CD4-positive, alpha-beta T cell treated with Interleukin-6 at 100 ng/mL for 8 hours (primary cell): Measurements from ENCODE around the gene SLC26A1.

ENCODE experiments used
- DNase-seq: peaks from one replicate; pipeline ENCODE4 v3.0.0-alpha.2; 2020; ENCODE audit warnings: mixed read lengths, low spot score

Gene SLC26A1

DNA sequence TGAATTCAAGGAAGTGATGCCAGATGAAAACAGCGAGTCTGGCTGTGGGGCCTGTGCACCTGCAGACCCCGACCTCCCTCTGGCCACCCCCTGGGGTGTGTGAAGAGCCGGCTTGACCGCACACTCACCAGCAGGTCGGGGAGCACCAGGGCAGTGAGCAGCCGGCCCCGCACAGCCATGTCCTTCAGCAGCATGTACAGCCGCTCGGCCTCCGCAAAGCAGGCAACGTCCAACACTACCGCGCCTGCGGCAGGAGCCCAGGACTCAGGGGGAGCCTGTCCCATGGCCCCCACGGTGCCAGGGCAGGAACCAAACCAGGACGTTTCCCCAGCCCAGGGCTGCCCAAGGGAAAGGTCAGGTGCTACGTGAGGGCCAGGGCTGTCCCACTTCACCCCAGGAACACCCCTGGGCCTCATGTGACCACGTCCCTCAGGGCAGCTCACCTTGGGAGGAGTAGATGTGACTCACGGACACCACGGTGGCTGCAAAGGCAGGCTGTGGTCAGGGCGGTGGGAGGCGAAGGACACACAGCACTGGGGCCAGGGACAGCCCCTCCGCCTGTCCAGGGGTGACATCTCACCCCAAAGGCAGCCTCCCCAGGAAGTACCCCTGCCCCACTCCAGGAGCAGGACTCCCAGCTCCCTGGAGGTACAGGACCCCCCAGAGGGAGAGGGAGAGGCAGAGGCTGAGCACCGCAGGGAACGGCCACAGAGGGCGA lies 28.0 kb downstream of the SLC26A1 start:
- no peak for DNase-seq

DNA sequence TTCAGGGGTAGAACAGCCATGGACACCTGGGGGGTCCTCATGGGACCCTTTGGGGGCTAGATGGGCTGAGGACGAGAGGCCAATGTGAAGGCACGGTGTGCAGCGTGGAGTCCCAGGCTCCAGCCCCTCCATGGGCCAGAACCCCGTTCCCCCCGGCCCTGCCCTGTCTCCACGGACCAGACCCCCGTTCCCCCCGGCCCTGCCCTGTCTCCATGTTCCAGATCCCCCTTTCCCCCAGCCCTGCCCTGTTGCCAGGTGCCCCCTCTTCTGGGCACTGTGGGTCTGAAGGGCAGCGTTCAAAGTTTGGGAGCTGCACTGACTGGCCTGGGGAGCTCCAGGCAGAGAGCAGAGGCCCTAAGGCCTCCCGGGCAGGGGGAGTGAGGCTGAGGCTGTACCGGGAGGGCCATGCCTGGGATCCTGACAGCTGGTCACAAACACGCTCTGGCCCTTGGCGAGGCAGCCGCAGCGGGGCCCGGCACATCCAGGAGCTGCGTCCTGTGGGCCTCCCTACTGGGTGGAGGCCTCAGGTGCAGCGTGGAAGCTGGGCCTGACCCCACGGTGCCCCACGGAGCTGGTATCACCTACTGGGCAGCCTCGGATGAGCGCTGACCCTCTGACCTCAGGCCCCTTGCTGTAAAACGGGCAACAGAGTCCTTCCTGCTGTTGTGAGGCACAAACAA lies 28.7 kb downstream of the SLC26A1 start:
- no peak for DNase-seq

- no peak for DNase-seq
Measured at GRCh38 chr4:963276-964225, 29.7 kb downstream of the SLC26A1 start.

DNA sequence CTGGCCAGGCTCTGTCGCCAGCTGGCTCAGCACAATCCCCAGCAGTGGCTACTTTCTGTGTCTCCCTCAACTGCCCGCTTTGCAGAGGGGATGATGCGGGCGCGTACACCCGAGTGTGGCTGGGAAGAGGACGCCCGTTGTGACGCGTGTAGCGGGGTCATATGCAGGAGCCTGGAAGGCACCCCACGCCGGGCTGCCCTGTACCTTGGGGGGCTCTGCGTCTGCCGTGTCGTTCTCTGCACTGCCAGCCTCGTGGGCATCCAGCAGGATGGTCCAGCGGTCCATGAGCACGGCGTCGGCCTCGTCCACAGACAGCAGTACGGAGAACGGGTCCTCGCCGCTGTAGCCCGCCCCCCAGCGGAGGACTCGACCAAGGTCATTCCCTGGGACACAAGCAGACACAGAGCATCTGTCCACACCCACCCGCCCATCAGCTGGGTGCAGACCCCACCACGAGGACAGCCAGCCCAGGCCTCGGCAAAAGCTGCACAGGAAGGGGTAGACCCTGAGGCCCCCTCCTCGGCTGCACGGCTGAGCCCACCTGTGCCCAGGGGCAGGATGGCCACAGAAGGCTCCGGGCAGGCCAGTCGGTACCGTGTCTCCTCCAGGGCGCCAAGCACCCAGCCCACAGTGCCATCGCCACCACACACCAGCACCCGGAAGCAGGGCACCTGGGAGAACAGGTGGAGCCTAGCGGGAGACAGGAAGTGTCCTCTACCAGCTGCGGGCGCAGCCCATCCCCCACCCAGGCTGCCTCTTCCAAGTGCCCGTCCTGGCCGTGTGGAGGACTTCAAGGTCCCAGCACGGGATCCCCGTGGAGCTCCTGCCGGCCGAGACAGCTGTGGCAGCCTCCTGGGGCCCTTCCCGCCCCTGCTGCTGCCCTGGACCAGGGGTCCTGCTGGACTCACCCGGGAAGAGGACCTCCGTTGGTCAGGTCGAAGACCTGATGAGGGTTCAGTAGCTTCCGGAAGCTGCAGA lies 30.7 kb downstream of the SLC26A1 start:
- no peak for DNase-seq

- DNase-seq, result no peak
Measured at GRCh38 chr4:961351-962230, 31.6 kb downstream of the SLC26A1 start.

GRCh38 chr4:960636-961350 lies 32.4 kb downstream of the SLC26A1 start:
- DNase-seq, result no peak

- DNase-seq, result no peak
Measured at GRCh38 chr4:960140-960635, 33.0 kb downstream of the SLC26A1 start.

DNA sequence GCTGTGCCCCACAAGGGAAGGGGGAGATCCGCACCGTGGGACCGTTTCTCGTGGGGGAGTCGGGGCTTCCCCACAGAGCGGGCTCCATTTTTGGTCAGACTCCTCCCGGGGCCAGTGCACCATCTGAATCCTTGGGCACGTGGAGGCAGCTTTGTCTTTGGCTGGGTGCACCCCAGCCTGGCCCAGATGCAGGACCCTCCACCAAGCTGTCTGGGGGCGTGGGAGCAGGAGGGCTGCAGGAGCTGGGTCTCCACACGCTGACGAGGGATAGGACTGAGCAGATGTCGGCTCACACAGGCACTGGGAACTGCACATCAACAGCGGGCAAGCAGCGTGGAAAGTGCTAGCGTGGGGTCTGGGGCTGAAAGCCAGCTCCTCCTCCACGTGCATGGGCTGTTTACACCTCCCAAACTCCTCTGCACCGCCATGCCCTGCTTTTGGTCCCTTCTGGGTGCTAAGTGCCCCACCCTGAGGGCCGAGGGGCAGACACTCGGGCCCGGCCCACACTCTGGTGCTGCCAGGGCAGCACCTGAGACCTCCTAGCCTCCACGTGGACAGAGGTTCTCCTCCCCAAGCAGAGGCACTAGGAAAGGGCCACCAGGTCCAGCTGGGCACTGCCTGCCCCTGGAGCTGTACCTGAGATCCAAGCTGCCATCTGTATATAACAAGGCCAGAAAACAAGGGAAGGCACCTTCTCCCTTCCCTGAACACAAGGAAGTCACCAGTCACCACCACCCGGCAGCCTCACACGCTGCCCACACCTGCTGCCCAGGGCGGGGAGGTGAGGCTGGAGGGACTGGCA lies 33.7 kb downstream of the SLC26A1 start:
- no peak for DNase-seq

DNA sequence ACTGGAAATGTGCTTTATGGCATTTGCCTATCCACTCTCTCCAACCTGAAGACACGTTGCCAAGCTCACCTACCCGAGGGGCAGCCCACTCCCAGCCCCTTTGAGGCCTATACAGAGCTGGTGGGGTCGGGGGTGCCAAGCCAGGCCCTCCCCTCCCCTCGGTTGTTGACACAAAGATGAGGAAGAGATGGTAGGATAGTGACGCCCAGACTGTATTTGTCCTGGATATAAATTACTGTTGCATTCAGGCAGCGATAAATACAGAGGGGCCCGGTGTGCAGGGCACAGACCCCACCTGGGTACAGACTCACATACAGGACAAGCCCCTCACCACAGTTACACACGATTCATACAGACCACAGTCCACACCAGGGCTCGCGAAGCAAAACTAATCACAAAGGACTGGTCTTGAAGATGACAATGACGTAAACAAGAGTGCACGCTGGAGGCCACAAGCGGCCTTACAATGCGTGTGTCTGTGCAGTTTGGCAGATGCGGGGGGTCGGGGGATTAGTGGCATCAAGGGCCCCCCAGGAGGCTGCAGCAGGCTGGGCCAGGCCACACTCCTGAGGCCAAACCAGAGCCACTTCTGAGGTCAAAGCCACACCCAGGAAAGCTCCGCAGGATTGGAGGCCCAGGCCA lies 34.4 kb downstream of the SLC26A1 start:
- no peak for DNase-seq

DNA sequence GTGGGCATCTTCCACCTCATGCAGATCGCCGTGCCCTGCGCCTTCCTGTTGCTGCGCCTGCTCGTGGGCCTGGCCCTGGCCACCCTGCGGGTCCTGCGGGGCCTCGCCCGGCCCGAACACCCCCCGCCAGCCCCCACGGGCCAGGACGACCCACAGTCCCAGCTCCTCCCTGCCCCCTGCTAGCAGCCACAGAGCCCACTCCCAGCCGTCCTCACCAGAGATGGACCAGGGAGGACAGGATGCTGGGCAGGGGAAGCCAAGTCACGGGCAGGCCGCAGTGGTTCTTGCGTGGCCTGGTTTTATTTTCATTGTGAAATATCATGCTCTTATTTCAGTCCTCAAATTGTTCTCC lies 34.9 kb downstream of the SLC26A1 start:
- DNase-seq, result no peak

GRCh38 chr4:957581-958313 lies 35.5 kb downstream of the SLC26A1 start:
- DNase-seq, result no peak

DNA sequence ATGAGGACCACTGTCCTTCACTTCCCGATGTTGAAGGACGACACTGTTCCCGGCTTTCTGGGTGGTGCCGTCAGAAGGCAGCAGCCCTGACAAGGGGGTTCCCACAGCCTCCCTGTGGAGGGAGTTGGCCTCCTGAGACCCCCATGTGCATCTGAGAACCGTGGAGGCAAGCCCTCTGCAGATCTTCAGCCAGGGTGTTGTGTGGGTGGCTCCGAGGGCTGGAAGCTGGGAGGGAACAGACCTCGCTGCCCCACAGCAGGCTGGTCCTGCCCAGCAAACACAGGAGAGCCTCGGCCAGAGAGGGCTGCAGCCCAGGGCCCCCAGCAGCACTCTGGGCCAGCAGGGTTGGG lies 36.0 kb downstream of the SLC26A1 start:
- no peak for DNase-seq

- no peak for DNase-seq
Measured at GRCh38 chr4:956531-957230, 36.5 kb downstream of the SLC26A1 start.

DNA sequence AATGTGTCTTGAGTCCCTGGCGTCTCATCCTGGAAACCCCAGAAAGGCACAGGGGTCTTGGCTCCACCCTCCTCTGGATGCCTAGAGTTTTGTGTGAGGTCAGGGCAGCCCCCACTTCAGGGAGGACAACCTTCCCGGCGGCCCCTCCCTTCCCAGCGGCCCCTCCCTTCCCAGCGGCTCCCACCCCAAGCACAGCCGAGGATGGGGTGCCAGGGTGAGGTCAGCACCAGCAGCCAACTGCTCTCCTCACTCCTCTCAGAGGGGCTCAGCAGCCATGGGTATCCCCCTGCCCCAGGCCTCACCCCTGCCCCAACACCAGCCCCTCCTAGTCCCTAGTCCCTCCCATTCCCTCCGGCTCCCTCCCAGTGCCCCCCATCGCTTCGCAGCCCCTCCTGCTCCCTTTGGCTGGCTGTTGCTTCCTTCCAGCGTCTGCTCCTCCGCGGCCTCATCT lies 37.2 kb downstream of the SLC26A1 start:
- no peak for DNase-seq

DNA sequence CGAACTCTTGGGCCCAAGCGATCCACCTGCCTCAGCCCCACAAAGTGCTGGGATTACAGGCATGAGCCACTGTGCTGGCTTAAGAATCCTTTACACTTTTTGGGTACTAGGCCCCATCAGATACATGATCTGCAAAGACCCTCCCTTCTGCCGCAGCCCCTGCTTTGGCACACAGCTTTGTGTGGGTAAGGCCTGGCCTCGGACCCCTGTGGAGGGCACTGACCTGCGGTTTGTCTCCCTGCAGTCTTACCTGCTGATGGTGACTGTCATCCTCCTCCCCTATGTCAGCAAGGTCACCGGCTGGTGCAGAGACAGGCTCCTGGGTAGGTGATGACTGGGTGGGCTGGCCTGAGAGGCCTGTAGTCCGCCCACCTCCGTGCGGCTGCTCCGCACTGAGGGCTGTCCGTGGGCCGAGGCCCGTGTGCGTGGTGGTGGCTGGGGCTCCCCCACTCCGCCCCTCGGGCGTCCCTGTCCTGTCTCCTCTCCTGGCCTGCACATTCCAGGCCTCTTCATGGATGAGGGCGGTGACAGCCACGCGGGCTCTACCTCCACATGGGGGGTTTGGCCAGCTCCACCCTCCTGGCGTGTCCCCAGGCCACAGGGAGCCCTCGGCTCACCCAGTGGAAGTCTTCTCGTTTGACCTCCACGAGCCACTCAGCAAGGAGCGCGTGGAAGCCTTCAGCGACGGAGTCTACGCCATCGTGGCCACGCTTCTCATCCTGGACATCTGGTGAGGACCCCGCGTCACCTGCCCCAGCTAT lies 37.9 kb downstream of the SLC26A1 start:
- DNase-seq, result no peak
